OCI-LY1 (cell line): ENCODE results near the gene PSAPL1.

Experiments used
- H2AFZ ChIP-seq: fragments of 200-600 bp; sonication (generic), shearing (Covaris generic); 2 replicates; pipeline ENCODE4 v1.6.0; 2014; ENCODE audit warnings: antibody characterized with exemption, mild to moderate bottlenecking, low read length
- H3F3A ChIP-seq: fragments of 200-600 bp; sonication (generic), shearing (Covaris generic); 2 replicates; pipeline ENCODE4 v1.6.0; 2014; ENCODE audit warnings: mild to moderate bottlenecking, antibody characterized with exemption, low read length, moderate library complexity; ENCODE audit not compliant: insufficient read depth
- H3K27ac ChIP-seq: fragments of 200-600 bp; sonication (generic); 2 replicates; pipeline ENCODE4 v1.5.1; 2014; ENCODE audit warnings: low read length, mixed run types, mild to moderate bottlenecking, low read depth; ENCODE audit not compliant: poor library complexity, severe bottlenecking
- H3K27me3 ChIP-seq: fragments of 200-600 bp; sonication (generic); 2 replicates; pipeline ENCODE4 v1.6.0; 2014; ENCODE audit warnings: antibody characterized with exemption, mild to moderate bottlenecking, low read length, moderate library complexity; ENCODE audit not compliant: insufficient read depth
- H3K36me3 ChIP-seq: fragments of 200-600 bp; sonication (generic); 2 replicates; pipeline ENCODE4 v1.6.1; 2014; ENCODE audit warnings: mild to moderate bottlenecking, antibody characterized with exemption, low read length, moderate library complexity, mixed read lengths; ENCODE audit not compliant: insufficient read depth
- H3K4me1 ChIP-seq: fragments of 200-600 bp; sonication (generic); 2 replicates; pipeline ENCODE4 v1.5.1; 2014; ENCODE audit warnings: mild to moderate bottlenecking, low read length, moderate library complexity; ENCODE audit not compliant: insufficient read depth, severe bottlenecking
- H3K4me2 ChIP-seq: fragments of 200-600 bp; sonication (generic), shearing (Covaris generic); 2 replicates; pipeline ENCODE4 v1.6.1; 2014; ENCODE audit warnings: low read length
- H3K4me3 ChIP-seq: fragments of 200-600 bp; sonication (generic); 2 replicates; pipeline ENCODE4 v1.5.1; 2014; ENCODE audit warnings: low read length, low read depth, mild to moderate bottlenecking, mixed read lengths; ENCODE audit not compliant: poor library complexity, severe bottlenecking
- H3K79me2 ChIP-seq: fragments of 200-600 bp; shearing (Covaris generic); 2 replicates; pipeline ENCODE4 v1.6.1; 2016; ENCODE audit warnings: mixed run types, low read length, mixed read lengths; ENCODE audit not compliant: insufficient read depth
- H3K9ac ChIP-seq: fragments of 200-600 bp; sonication (generic), shearing (Covaris generic); 2 replicates; pipeline ENCODE4 v1.6.1; 2014; ENCODE audit warnings: mild to moderate bottlenecking, low read length, mixed read lengths
- H3K9me2 ChIP-seq: fragments of 200-600 bp; sonication (generic), shearing (Covaris generic); 2 replicates; pipeline ENCODE4 v1.6.1; 2014; ENCODE audit warnings: low read depth, mild to moderate bottlenecking, low read length, mixed read lengths
- H3K9me3 ChIP-seq: fragments of 200-600 bp; shearing (Covaris generic); 2 replicates; pipeline ENCODE4 v1.6.1; 2014; ENCODE audit warnings: low read length, mixed read lengths
- H4K20me1 ChIP-seq: fragments of 200-600 bp; sonication (generic), shearing (Covaris generic); 2 replicates; pipeline ENCODE4 v1.6.0; 2016; ENCODE audit warnings: mild to moderate bottlenecking, low read length; ENCODE audit not compliant: insufficient read depth
- CTCF ChIP-seq: fragments of 200-600 bp; sonication (generic), shearing (Covaris generic); IDR thresholded peaks from 2 replicates; pipeline ENCODE4 v1.5.1; 2017; ENCODE audit warnings: mild to moderate bottlenecking, antibody characterized with exemption, low read length, moderate library complexity, mixed read lengths
- EZH2 ChIP-seq: fragments of 200-600 bp; sonication (generic), shearing (Covaris generic); IDR thresholded peaks from 2 replicates; pipeline ENCODE4 v1.8.0; 2017; ENCODE audit warnings: borderline replicate concordance, mixed run types, mild to moderate bottlenecking, antibody characterized with exemption, low read length, moderate library complexity, mixed read lengths

PSAPL1 gene

GRCh38 chr4:7469023-7469422 lies 34.3 kb upstream of the PSAPL1 start:
- no peaks in the 10 kb centered on the region for H4K20me1 ChIP-seq
- no peak overlapping the region for H2AFZ ChIP-seq
- H3K27me3 ChIP-seq, result no peaks in the 10 kb centered on the region
- no peaks in the 10 kb centered on the region for H3K36me3 ChIP-seq
- H3K79me2 ChIP-seq, result no peaks in the 10 kb centered on the region
- H3K4me1 ChIP-seq, result no peaks in the 10 kb centered on the region
- no peaks in the 10 kb centered on the region for H3K9me3 ChIP-seq
- no peak overlapping the region for H3K27ac ChIP-seq
- H3K4me2 ChIP-seq, result no peak overlapping the region
- no peaks in the 10 kb centered on the region for H3F3A ChIP-seq
- no peaks in the 10 kb centered on the region for H3K9me2 ChIP-seq
- no peak overlapping the region for H3K4me3 ChIP-seq
- H3K9ac ChIP-seq, result no peak overlapping the region
- TF ChIP-seq CTCF (no peak), EZH2 (no peak)

GRCh38 chr4:7467471-7467870 lies 32.7 kb upstream of the PSAPL1 start:
- Histone ChIP-seq H3K9me2 (no peaks in the 10 kb centered on the region), H3K4me3 (no peak overlapping the region), H4K20me1 (no peaks in the 10 kb centered on the region), H3K4me2 (no peak overlapping the region), H3K36me3 (no peaks in the 10 kb centered on the region), H3K27me3 (no peaks in the 10 kb centered on the region), H3K27ac (no peak overlapping the region), H3K79me2 (no peaks in the 10 kb centered on the region), H3K4me1 (no peaks in the 10 kb centered on the region), H2AFZ (no peak overlapping the region), H3F3A (no peaks in the 10 kb centered on the region), H3K9me3 (no peaks in the 10 kb centered on the region), H3K9ac (no peak overlapping the region)
- no peak for TF ChIP-seq CTCF
- no peak for TF ChIP-seq EZH2

- no peaks in the 10 kb centered on the region for H4K20me1 ChIP-seq
- no peaks in the 10 kb centered on the region for H3K79me2 ChIP-seq
- no peaks in the 10 kb centered on the region for H3K27me3 ChIP-seq
- no peaks in the 10 kb centered on the region for H3K4me1 ChIP-seq
- H3K9ac ChIP-seq, result no peak overlapping the region
- no peak overlapping the region for H2AFZ ChIP-seq
- TF ChIP-seq EZH2 (no peak), CTCF (no peak)
- H3K4me3 ChIP-seq, result no peak overlapping the region
- H3K36me3 ChIP-seq, result no peaks in the 10 kb centered on the region
- no peaks in the 10 kb centered on the region for H3K9me2 ChIP-seq
- no peaks in the 10 kb centered on the region for H3F3A ChIP-seq
- no peak overlapping the region for H3K4me2 ChIP-seq
- no peaks in the 10 kb centered on the region for H3K9me3 ChIP-seq
- no peak overlapping the region for H3K27ac ChIP-seq
These were observed 32.2 kb upstream of the PSAPL1 start for GRCh38 chr4:7466904-7467303.
